Middle frontal gyrus (tissue), 1 donor: ENCODE results near the gene PAXX.
A peak's percentile ranks its signal among the peaks of the same experiment; 100 is the strongest.

Source experiments
- DNase-seq: peaks from one replicate; pipeline ENCODE4 v3.0.0-alpha.2; 2015; ENCODE audit warnings: low spot score; ENCODE audit errors: extremely low spot score

The PAXX gene

DNA sequence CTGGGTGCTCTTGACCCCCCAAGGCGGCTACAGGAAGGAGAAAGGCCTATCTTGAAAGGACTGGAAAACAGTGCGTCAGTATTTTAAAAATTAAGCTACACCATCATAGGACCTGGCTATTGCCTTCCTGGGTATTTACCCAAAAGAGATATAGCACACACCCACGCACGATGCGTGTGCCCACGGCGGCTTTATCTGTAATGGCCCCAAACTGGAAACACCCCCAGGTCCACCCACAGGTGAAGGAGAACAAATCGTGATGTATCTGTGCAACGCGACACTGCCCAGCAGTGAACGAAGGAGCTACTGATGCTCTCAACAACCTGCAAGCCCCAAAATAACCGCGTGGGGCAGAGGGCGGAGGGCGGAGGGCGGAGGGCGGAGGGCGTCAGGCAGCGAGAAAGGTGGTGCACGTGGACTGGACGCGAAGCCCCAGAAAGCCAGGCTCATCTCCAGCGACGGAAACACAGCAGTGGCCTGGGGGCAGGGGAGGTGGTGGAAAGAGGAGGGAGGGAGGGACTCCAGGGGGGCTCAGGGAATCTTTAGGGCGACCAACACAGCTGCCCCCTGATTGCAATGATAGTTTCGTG is 27.3 kb upstream of the PAXX start:
- DNase-seq = no peak

DNA sequence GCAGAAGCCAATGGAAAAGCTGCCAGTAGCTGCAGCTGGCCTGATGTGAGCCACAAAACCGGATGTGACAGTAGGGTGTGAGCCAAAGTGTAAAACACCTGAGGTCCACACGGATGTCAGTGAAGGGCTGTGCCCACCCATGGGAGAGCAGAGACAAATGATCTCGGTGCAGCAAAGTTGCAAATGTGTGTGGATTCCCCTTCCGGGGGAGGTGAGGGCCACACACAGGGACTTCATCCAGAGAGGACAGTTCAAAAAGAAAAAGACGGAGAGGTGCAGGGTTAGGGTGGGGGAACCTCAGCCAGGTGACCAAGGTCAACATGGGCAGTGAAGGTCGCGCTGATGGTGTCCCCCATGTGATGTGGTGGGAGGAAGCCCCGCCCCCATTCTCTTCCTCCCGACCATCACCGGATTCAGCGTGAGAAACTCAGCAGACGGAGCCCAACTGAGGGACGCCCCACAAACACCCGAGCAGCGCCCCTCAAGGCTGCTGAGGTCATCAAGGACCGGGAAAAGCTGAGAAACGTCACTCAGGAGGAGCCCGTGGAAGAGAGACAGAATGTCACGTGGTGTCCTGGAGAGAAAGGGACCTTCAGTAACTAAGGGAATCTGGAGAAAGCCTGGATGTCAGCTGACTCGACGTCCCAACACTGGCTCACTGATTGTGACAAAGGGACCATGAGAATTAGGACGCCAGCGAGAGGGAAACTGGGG is 26.3 kb upstream of the PAXX start:
- peak; percentile 46 for DNase-seq

DNA sequence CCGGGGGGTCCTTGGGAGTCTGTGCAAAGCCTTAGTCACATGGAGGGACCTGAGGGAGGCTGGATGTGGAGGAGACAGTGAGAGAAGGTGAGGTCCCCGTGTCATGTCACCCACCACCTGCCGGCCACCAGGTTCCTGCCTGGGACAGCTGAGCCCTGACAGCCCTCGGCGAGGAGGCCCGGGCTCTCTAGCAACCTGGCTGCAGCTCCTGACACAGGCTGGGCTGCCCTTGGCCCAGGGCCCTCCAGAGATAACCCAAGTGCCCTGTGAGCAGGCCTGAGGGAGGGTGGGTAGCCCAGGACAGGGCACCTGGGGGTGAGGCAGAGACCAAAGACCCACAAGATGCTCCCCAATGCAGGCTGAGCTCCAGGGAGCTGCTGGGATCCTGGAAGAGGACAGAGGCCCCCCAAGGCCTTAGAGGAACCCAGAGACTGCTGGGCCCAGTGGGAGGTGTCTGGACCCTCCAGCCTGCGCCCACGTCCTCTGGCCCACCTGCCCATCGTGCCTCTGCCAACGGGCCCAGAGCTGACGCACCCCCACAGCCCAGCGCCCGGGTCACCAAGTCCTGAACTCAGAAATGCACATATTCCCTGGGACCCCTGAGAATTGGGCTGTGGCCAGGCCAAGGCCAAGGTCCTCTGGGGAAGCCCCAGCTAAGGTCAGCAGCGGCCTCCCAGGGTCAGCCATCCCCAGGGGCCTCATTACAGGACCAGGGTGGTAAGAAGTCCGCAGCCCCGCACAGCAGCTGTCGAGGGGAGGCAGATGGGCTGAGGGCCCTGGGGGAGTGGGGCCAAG is 23.7 kb upstream of the PAXX start:
- no peak for DNase-seq

DNA sequence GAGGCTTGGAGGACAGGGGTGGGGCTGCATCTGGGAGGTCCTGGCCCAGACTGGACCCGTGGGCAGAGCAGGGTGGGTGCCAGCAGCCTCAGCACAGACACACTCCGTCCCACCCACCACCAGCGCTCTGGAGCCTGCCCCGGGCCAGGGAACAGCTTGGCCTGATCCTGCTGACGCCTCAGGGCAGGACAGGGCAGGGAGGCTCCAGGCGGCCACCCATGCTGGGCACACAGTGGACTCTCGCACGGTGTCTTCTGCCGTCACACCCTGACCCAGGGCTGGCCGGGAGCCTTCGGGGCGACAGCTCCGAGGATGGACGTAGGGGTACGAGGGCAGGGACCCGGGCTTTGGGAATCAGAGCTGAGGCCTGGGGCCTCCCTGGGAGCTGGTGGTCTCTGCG is 23.1 kb upstream of the PAXX start:
- DNase-seq = no peak

DNA sequence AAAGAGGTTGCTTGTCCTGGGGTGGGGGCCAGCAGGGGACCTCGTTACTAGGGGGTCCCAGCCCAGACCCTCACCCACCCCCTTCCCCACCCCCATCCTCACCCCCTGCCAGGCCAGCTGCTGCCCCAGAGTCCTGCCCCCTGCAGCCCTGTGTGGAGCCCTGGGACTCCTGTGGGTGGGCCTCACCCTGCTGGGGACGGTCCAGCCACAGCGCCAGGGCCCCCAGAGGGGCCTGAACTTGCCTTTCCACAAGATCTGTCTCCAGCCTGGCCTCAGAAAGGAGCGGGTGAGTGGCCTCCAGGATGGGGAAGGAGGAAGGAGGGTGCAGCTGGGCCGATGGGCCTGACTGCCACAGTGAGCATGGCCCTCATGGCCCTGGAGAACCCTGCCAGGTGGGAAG is 22.4 kb upstream of the PAXX start:
- no peak for DNase-seq

DNA sequence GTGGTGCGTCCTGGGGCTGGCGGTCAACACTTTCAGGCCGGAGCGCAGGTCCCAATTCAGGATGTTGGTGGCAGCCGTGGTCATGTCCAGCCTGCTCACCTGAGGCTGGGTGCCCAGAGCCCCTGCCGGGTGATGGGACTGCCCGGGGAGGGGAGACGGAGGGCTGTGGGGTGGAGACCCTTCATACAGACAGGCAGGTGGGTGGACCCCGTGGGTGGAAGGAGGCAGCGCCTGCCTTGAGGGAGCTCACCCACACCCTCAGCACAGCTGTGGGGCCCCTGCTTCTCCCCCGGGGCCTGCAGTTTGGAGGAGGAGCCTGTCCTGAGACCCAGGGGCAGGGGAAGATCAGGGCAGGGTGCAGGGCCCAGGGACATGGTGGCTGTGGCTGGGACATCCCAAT is 21.9 kb upstream of the PAXX start:
- no peak for DNase-seq

DNA sequence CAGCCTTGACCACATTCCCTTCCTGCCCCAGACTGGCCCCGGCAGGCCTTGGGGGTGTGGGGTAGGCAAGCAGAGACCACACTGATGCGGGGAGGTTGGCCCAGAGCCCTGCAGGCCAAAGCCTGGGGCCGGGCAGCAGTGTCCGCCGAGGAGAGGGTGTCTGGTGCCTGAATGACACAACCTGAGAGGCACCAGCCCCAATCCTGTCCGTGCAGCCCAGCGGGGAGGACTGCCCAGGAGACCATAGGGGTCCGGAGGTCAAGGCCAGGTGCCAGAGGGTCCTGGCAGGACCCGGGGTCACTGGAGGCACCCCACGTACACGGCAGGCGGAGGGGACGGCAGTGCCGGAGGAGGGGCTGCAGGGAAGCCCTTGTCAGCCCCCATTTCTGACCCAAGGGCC is 20.5 kb upstream of the PAXX start:
- no peak for DNase-seq

DNA sequence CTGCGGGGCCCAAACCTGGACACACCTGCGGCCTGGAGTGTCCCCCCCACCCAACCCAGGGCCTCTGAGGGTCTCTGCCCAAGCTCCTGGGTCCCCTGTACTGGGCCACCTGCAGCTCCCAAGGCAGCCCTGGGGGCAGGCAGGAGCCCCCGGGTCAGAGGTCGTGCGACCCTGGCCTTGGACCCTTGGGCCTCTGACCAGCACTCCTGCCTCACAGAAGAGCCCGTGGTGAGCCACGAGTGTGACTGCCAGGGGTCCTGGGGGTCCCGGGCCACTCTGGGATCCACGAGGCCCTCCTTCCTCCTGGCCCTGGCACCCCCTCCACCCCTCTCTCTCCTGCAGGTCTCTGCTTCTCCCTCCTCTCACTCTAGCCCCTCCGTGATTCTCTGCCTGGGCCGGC is 19.9 kb upstream of the PAXX start:
- no peak for DNase-seq

DNA sequence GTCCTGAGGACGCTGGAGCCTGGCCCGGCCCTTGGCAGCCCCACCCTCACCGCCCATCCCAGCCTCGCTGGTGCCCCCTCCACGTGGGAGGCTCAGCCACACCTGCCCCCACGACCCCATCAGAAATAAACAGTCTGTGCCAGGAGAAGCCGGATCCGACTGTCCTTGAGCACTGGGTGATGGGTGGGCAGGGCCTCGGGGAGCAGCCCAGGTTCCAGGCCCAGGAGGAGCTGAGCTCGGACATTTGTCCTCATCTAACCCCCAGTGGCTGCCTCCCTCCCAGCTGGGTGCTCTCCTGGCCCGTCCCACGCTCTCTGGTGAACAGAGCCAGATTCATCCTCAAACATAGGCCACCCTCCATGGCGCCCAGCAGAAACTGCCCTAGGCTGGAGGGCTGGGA is 19.5 kb upstream of the PAXX start:
- DNase-seq = no peak

DNA sequence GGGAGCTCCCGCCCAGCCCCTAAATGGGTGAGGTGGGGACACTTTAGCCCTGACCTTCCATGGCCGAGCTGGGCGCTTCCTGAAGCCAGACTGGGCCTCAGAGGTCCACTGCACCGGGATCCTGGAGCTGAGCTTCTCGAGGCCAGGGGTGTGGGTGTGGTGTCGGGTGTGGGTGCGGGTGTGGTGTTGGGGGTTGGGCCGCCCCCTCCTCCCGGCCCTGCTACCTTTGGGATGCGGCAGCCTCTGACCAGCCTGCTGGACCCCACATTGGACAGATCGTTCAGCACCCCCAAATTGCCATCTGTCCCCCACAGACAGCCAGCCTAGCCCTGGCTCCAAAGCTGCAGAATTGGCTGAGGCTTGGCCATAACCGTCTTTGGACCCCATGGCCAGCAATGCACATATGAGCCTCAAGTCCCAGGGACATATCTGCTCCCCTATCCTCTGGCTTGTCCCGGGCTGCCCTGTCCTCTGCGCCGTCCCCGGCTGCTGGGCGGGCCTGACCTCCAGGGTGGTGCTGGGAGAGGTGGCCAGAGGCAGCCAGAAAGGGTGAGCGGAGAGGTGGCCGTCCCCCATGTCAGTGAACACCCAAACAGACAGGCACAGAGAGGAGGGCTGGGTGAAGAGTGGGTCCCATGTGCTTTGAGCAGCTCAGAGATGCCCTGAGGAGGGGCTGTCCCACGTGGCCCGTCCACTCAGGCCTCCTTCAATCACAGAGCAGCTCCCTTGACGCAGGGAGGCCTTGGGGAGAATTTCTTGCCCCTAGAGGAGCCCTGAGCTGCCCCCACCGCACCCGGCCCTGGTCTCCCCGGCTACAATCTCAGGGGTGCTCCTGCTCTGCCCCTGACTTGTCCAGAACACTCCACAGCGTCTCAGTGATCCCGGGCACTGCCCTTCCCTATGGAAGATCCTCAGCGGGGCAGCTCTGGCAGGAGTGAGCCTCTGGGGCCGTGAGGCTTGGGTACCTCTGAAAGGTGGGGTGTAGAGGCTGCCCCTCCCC is 18.3 kb upstream of the PAXX start:
- no peak for DNase-seq

DNA sequence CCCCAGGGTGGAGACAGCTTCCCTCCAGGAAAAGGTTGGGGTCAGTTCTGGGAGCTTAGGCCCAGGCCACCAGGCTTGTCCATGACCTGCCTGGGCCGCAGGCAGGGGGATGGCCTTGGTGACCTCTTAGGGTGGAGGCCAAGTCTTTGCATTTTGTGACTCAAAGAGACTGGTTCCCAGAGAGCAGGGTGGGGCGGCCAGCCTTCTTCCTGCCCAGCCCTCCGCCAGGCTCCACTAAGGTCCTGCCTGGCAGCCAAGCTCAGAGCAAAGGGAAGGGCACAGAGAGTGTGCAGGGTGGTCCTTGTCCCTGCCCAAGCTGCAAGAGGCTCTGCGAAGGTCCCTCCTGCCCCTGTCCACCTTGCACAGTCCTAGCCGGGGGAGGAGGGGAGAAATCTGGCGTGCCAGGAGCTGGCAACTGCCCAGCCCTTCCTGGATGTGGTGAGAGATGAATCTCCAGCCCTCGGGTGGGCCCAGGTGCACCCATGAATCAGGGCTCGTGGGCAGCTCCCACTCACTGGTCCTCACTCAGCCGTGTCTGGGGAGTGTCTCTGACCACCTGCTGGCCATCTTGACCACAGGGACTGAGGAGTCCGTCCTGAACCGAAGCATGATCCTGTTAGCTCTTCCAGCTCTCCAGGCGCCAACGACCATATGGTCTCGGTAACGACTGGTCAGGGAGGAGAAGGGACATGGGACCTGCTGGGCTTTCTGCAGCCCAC is 17.2 kb upstream of the PAXX start:
- DNase-seq = no peak

DNA sequence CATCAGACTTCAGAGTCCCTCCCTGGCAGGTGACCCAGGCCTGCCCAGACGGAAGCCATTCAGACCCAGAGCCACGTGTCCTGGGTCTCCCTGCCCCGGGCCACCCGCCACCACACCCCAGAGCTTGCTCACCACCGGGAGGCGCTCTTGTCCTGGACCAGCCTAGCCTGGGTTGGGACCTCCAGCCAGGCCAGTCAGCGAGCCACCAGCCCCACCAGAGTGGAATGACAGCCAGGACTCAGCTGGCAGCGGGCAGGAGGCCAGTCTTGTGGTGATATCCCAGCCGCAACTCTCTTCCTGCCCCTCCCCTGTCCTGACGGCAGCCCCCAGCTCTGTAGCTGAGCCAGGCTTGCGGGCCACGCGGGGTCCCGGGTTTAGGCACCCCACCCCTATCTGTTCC is 16.6 kb upstream of the PAXX start:
- DNase-seq = peak; percentile 55

DNA sequence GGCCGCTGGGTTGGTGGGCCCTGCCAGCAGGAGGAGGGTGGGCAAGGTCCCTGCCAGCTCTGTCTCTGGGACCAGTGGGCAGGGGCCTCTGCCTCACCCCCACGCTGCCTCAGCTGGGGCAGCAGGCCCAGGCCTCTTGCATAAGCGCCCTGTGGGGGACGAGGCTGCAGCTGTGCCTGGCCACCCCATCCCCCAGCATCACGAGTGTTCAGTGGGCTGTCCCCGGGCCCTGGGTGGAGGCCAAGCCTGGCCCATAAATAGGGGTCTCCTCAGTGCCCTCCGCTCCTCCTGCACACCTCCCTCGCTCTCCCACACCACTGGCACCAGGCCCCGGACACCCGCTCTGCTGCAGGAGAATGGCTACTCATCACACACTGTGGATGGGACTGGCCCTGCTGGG is 15.0 kb upstream of the PAXX start, which contains the start of gene PTGDS:
Gene PTGDS (plus strand): TSS at position 282 of the 400 bp plus-strand sequence. CDS start 75 bp downstream, at position 357.
- DNase-seq = peak; percentile 86

DNA sequence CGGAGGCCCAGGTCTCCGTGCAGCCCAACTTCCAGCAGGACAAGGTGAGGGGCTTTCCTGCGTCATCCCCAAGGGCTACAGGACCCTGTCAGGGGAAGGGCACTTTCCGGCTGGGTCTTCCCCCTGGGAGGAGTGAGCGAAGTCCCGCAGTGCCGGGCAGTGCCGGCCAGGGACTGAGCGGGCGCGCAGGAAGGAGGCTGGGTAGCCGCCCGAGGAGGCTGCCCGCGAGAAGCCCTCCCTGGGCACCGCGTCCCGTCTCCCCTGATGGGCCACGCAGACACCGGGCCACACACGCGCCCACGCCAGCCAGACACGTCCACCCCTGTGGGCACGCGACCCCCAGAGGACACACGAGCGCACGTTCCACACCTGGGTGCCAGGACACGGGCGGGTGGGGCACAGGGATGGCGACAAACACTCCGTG is 14.6 kb upstream of the PAXX start:
- no peak for DNase-seq

DNA sequence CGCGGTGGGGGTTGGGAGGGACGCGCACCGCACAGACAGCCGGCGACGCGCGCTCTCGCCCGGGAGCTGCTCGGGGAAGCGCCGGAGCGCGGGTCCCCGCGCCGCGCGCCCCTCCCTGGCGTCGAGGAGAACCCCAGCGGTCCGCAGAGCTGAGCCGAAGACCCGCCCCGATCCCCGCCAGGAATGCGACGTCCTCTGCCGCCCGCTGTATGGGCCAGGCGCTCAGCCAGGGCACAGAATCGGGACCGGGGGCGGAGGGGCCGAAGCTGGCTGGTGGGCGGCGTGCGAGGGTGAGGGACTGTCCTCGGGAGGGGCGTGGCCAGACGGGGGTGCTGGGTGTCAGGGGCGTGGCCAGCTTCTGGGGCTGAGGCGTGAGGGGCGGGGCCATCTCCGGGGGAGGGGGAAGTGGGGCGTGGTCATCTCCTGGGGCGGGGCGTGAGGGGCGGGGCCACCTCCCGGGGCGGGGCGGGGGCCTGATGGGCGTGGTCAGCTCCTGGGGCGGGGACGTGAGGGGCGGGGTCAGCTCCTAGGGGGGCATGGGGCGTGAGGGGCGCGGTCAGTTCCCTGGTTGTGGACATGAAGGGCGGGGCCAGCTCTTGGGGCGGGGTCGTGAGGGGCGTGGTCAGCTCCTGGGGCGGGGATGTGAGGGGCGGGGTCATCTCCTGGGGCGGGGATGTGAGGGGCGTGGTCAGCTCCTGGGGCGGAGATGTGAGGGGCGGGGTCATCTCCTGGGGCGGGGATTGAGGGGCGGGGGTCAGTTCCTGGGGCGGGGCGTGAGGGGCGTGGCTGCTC is 14.0 kb upstream of the PAXX start:
- peak; percentile 77 for DNase-seq

DNA sequence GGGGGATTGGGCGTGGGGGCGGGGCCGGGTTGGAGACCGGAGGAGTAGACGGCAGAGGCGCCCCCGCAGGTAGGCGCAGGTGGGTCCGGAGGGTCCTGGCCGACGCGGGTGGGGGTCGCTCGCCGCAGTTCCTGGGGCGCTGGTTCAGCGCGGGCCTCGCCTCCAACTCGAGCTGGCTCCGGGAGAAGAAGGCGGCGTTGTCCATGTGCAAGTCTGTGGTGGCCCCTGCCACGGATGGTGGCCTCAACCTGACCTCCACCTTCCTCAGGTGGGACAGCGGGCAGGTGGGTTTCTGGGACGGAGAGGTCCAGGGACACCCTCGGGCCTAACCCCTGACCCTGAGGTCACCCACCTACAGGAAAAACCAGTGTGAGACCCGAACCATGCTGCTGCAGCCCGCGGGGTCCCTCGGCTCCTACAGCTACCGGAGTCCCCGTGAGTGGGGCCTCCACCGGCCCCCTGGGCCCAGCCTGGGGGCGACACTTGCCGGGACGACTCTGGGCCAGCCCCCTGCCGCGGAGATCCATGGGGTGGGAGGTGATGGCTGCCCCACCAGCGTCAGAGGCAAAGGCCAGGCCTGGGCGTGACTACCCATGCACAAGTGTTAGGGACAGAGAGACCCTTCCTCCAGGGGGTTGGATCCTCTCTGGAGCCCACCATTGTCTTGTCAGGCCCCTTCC is 13.2 kb upstream of the PAXX start:
- DNase-seq = no peak

DNA sequence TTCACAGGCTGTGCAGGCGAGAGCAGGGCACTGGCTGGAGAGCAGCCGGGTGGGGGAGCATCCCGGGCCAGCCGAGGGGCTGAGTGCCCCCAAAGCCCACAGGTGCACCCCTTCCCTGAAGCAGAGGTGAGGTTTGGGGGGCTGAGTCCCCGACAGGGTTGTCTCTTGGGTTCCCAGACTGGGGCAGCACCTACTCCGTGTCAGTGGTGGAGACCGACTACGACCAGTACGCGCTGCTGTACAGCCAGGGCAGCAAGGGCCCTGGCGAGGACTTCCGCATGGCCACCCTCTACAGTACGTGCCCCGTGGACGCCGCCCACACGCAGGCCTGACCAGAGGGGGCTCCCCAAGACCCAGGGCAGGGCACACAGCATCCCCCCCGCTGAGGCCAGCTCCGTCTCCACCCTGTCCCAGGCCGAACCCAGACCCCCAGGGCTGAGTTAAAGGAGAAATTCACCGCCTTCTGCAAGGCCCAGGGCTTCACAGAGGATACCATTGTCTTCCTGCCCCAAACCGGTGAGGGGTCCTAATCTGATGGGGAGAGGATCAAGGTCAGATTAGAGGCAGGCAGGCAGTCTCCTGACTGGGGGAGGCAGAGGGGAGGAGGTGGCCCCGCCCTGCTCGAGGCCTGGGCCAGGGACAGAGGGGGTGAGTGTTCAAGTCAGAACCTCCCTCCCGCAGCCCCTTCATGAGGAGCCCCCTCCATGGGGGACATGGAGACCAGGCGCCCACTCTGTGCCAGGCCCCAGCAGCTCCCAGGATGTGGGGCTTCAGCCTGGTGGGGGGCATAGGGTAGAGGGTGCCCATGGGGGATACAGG is 12.2 kb upstream of the PAXX start:
- DNase-seq = no peak
